Gastroesophageal sphincter (tissue), 3 donors: Measurements from ENCODE around the gene MGLL.

Experiments used
- EP300 ChIP-seq: sonication (generic); formaldehyde crosslinking; IDR thresholded peaks from one replicate; pipeline ENCODE4 v1.6.1; 2017; ENCODE audit warnings: antibody characterized with exemption, mild to moderate bottlenecking
- POLR2A ChIP-seq, 2 donors: fragments of 450-650 bp; IDR thresholded peaks; one replicate each; pipeline ENCODE4 v1.6.1; 2017; ENCODE audit warnings: antibody characterized with exemption in 2 of 2, mild to moderate bottlenecking in 2 of 2, moderate library complexity in 1 of 2
- POLR2AphosphoS5 ChIP-seq: sonication (generic); formaldehyde crosslinking; IDR thresholded peaks from one replicate; pipeline ENCODE4 v1.6.1; 2017; ENCODE audit warnings: antibody characterized with exemption
- TF ChIP-seq, protein P1 (sequence below), 4 experiments: fragments of 200-600 bp in 2 of 4; fragments of 450-650 bp in 2 of 4; sonication (generic) in 1 of 4; IDR thresholded peaks; one replicate each; pipeline ENCODE4 v1.5.1; 2017 to 2019; ENCODE audit warnings: antibody characterized with exemption in 4 of 4, mild to moderate bottlenecking in 2 of 4, moderate library complexity in 2 of 4

DNA sequence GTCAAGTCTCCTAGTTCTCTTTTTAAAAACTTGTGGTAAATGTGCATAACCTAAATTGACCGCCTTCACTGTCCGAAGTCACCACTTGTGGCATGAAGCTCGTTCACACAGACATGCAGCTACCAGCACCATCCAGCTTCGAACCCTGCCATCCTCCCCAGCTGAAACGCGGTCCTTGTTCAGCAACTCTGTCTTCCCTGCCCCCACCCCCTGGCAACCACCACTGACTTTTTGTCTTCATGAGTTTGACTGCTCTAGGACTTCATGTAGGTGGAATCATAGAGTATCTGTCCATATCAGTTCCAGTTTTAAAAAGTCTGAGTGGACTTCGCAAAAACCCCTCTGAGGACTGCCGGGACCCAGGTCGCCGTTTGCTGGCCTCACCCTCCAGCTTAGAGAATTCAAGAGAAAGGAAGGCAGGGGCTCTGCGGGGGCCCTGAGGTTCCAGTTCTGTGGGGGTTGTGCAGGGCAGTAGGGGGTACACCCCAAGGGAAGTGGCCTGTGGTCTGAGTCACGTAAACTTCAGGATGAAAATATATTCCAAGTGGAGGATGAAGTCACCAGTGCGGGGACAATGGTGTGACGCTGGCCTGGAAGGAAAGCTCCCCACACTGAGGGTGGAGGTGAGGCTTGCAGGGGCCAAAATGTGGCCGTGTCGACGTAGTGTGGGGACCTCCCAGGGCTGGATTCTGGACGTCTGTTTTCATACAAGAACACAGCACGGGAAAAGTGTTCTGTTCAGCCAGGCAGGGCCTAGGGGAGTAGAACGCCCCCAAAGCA is 82.0 kb downstream of the MGLL start:
- TF ChIP-seq, protein P1, sequence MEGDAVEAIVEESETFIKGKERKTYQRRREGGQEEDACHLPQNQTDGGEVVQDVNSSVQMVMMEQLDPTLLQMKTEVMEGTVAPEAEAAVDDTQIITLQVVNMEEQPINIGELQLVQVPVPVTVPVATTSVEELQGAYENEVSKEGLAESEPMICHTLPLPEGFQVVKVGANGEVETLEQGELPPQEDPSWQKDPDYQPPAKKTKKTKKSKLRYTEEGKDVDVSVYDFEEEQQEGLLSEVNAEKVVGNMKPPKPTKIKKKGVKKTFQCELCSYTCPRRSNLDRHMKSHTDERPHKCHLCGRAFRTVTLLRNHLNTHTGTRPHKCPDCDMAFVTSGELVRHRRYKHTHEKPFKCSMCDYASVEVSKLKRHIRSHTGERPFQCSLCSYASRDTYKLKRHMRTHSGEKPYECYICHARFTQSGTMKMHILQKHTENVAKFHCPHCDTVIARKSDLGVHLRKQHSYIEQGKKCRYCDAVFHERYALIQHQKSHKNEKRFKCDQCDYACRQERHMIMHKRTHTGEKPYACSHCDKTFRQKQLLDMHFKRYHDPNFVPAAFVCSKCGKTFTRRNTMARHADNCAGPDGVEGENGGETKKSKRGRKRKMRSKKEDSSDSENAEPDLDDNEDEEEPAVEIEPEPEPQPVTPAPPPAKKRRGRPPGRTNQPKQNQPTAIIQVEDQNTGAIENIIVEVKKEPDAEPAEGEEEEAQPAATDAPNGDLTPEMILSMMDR (IDR thresholded peaks at IDR 0.05) = no peak
- TF ChIP-seq POLR2AphosphoS5 = no peak
- TF ChIP-seq EP300 = no peak
- no peak for TF ChIP-seq POLR2A (IDR thresholded peaks at IDR 0.05)
